Liver (tissue), 9 donors: ENCODE measurements around the gene SLC6A8. TPM values are rescaled to one million over a fixed set of nuclear protein-coding genes. Genes with fewer than 3 reads are reported as not detected.

Experiments used
- DNase-seq: peaks from one replicate; pipeline ENCODE4 v3.0.0-alpha.2; 2017; ENCODE audit warnings: low spot score
- H3K27ac ChIP-seq, 2 donors: one replicate each; pipeline ENCODE4 v1.7.0; 2013; ENCODE audit warnings: inconsistent platforms in 2 of 2, low read length in 2 of 2, control low read depth in 1 of 2, low read depth in 1 of 2, mild to moderate bottlenecking in 1 of 2
- H3K27me3 ChIP-seq, 4 donors: one replicate each; pipeline versions ENCODE4 v1.6.1 to v1.7.0; 2013; ENCODE audit warnings: low read length in 3 of 4, inconsistent platforms in 1 of 4, mild to moderate bottlenecking in 1 of 4, moderate library complexity in 1 of 4; ENCODE audit not compliant: control insufficient read depth in 4 of 4, insufficient read depth in 4 of 4
- H3K36me3 ChIP-seq, 4 donors: one replicate each; pipeline versions ENCODE4 v1.6.1 to v1.7.0; 2013; ENCODE audit warnings: low read length in 3 of 4, mild to moderate bottlenecking in 3 of 4, low read depth in 1 of 4, moderate library complexity in 1 of 4; ENCODE audit not compliant: control insufficient read depth in 4 of 4, insufficient read depth in 3 of 4
- H3K4me1 ChIP-seq, 4 donors: one replicate each; pipeline versions ENCODE4 v1.6.1 to v1.7.0; 2013; ENCODE audit warnings: low read length in 3 of 4, mild to moderate bottlenecking in 3 of 4, moderate library complexity in 1 of 4; ENCODE audit not compliant: control insufficient read depth in 4 of 4, insufficient read depth in 4 of 4
- H3K4me3 ChIP-seq, 3 donors: one replicate each; pipeline versions ENCODE4 v1.6.1 to v1.7.0; 2013; ENCODE audit warnings: low read length in 3 of 3, control low read depth in 1 of 3, low read depth in 1 of 3, mild to moderate bottlenecking in 1 of 3
- H3K9ac ChIP-seq, 2 donors: one replicate each; pipeline ENCODE4 v1.7.0; 2013; ENCODE audit warnings: low read length in 2 of 2, mild to moderate bottlenecking in 2 of 2, moderate library complexity in 2 of 2, control low read depth in 1 of 2, low read depth in 1 of 2
- H3K9me3 ChIP-seq, 4 donors: one replicate each; pipeline versions ENCODE4 v1.6.1 to v1.7.0; 2013; ENCODE audit warnings: low read length in 3 of 4; ENCODE audit not compliant: control insufficient read depth in 4 of 4
- EGR1 ChIP-seq, 2 donors: IDR thresholded peaks; 2 replicates each; pipeline ENCODE4 v1.6.1; 2016 to 2018; ENCODE audit warnings: antibody characterized with exemption in 2 of 2, low read depth in 2 of 2
- FOXA1 ChIP-seq: IDR thresholded peaks from 2 replicates; pipeline ENCODE4 v1.6.1; 2016; ENCODE audit warnings: antibody characterized with exemption
- FOXA2 ChIP-seq: IDR thresholded peaks from 2 replicates; pipeline ENCODE4 v1.6.1; 2016; ENCODE audit warnings: antibody characterized with exemption
- GABPA ChIP-seq, 2 donors: IDR thresholded peaks in 1 of 2; conservative IDR thresholded peaks in 1 of 2; 2 replicates each; pipeline ENCODE4 v1.6.1; 2016; ENCODE audit warnings: antibody characterized with exemption in 2 of 2, mild to moderate bottlenecking in 1 of 2, moderate library complexity in 1 of 2
- HNF4A ChIP-seq, 2 donors: conservative IDR thresholded peaks; 2 replicates each; pipeline ENCODE4 v1.6.1; 2016; ENCODE audit warnings: antibody characterized with exemption in 2 of 2, mild to moderate bottlenecking in 2 of 2
- HNF4G ChIP-seq: IDR thresholded peaks from 2 replicates; pipeline ENCODE4 v1.6.1; 2016; ENCODE audit warnings: antibody characterized with exemption
- JUND ChIP-seq, 2 donors: IDR thresholded peaks; 2 replicates each; pipeline ENCODE4 v1.6.1; 2016; ENCODE audit warnings: antibody characterized with exemption in 2 of 2
- NR2F2 ChIP-seq: IDR thresholded peaks from 2 replicates; pipeline ENCODE4 v1.6.1; 2016; ENCODE audit warnings: antibody characterized with exemption
- RAD21 ChIP-seq, 2 donors: IDR thresholded peaks; 2 replicates each; pipeline ENCODE4 v1.6.1; 2016; ENCODE audit warnings: antibody characterized with exemption in 2 of 2, mild to moderate bottlenecking in 2 of 2
- RXRA ChIP-seq, 2 donors: IDR thresholded peaks; 2 replicates each; pipeline ENCODE4 v1.6.1; 2017 to 2018; ENCODE audit warnings: antibody characterized with exemption in 2 of 2, mild to moderate bottlenecking in 1 of 2
- SP1 ChIP-seq: IDR thresholded peaks from 2 replicates; pipeline ENCODE4 v1.6.1; 2018; ENCODE audit warnings: antibody characterized with exemption, mild to moderate bottlenecking
- TAF1 ChIP-seq: conservative IDR thresholded peaks from 2 replicates; pipeline ENCODE4 v1.6.1; 2016; ENCODE audit warnings: antibody characterized with exemption, mild to moderate bottlenecking
- WGBS: extraction: QIAGEN DNeasy Blood & Tissue Kit; methylation state at CpG from one replicate; pipeline ENCODE4 v1.1.7; 2013; 5-methylcytosine and 5-hydroxymethylcytosine counted together
- polyA plus RNA-seq, 2 donors: library from polyadenylated mRNA; stranded (reverse) in 1 of 2; unstranded in 1 of 2; fragments of 200-250 nt in 1 of 2; fragments of >200 nt in 1 of 2; fragmentation: Nextera tagmentation in 1 of 2; extraction: Ambion mirVana in 1 of 2; gene quantifications; one replicate each; pipeline versions ENCODE4 v1.2.1 to v1.2.3, GENCODE V29; 2013 to 2015
- total RNA-seq, 2 donors: library from RNA; depleted of rRNA; stranded (reverse); fragments of >200 nt; gene quantifications; one replicate each; pipeline ENCODE4 v1.2.3, GENCODE V29; 2014
- TF ChIP-seq, protein P1 (sequence below): IDR thresholded peaks from 2 replicates; pipeline ENCODE4 v1.6.1; 2016; ENCODE audit warnings: antibody characterized with exemption, mild to moderate bottlenecking
- TF ChIP-seq, protein P2 (sequence below): fragments of 150-350 bp; IDR thresholded peaks from 2 replicates; pipeline ENCODE4 v1.5.1; 2017; ENCODE audit warnings: improper control_type of control experiment, low read depth, low read length; ENCODE audit not compliant: missing input control
- donor health status: healthy.
- donor health status: healthy.
- donor health status: healthy.
- donor health status: healthy.
- donor health status: healthy.

Gene SLC6A8
- total and polyA plus RNA-seq, 4 donors: 0.25 to 44.4 (median 1.4) TPM

DNA sequence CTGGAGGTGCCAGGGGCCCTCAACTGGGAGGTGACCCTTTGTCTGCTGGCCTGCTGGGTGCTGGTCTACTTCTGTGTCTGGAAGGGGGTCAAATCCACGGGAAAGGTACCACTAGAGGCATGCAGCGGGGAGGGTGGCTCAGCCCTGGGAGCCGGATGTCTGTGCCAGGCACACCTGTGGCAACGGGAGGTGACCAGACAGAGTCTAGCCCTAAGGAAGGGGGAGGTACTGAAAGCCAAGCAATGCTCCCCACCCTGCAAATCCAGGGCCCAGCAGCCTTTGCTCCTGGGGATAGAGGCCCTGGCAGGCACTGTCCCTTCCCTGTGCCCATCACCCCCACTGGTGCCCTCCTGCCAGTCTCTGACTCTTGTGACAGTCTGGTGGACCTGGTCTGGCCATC, 4.3 kb downstream of the SLC6A8 start:
- H3K27ac ChIP-seq: no peak overlapping the region
- H3K4me1 ChIP-seq: peaks cover 0 to 2% (median 0%) of the 10 kb centered on the region in 4 donors
- H3K9me3 ChIP-seq: no peaks in the 10 kb centered on the region
- no peaks in the 10 kb centered on the region for H3K36me3 ChIP-seq
- no peak overlapping the region for H3K4me3 ChIP-seq
- no peak overlapping the region for H3K9ac ChIP-seq
- TF ChIP-seq, protein P1, sequence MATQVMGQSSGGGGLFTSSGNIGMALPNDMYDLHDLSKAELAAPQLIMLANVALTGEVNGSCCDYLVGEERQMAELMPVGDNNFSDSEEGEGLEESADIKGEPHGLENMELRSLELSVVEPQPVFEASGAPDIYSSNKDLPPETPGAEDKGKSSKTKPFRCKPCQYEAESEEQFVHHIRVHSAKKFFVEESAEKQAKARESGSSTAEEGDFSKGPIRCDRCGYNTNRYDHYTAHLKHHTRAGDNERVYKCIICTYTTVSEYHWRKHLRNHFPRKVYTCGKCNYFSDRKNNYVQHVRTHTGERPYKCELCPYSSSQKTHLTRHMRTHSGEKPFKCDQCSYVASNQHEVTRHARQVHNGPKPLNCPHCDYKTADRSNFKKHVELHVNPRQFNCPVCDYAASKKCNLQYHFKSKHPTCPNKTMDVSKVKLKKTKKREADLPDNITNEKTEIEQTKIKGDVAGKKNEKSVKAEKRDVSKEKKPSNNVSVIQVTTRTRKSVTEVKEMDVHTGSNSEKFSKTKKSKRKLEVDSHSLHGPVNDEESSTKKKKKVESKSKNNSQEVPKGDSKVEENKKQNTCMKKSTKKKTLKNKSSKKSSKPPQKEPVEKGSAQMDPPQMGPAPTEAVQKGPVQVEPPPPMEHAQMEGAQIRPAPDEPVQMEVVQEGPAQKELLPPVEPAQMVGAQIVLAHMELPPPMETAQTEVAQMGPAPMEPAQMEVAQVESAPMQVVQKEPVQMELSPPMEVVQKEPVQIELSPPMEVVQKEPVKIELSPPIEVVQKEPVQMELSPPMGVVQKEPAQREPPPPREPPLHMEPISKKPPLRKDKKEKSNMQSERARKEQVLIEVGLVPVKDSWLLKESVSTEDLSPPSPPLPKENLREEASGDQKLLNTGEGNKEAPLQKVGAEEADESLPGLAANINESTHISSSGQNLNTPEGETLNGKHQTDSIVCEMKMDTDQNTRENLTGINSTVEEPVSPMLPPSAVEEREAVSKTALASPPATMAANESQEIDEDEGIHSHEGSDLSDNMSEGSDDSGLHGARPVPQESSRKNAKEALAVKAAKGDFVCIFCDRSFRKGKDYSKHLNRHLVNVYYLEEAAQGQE: no peak
- no peak for TF ChIP-seq TAF1
- no peak for TF ChIP-seq FOXA1
- no peak for TF ChIP-seq EGR1 (IDR thresholded peaks at IDR 0.05; ENCODE audit: low read depth in 2 of 2)
- no peak for TF ChIP-seq HNF4G
- no peak for TF ChIP-seq JUND (IDR thresholded peaks at IDR 0.05)
- TF ChIP-seq FOXA2: no peak
- no peak for TF ChIP-seq SP1
- TF ChIP-seq GABPA (IDR thresholded peaks at IDR 0.05 in 1 of 2, conservative IDR thresholded peaks at IDR 0.05 in 1 of 2): no peak
- TF ChIP-seq, protein P2, sequence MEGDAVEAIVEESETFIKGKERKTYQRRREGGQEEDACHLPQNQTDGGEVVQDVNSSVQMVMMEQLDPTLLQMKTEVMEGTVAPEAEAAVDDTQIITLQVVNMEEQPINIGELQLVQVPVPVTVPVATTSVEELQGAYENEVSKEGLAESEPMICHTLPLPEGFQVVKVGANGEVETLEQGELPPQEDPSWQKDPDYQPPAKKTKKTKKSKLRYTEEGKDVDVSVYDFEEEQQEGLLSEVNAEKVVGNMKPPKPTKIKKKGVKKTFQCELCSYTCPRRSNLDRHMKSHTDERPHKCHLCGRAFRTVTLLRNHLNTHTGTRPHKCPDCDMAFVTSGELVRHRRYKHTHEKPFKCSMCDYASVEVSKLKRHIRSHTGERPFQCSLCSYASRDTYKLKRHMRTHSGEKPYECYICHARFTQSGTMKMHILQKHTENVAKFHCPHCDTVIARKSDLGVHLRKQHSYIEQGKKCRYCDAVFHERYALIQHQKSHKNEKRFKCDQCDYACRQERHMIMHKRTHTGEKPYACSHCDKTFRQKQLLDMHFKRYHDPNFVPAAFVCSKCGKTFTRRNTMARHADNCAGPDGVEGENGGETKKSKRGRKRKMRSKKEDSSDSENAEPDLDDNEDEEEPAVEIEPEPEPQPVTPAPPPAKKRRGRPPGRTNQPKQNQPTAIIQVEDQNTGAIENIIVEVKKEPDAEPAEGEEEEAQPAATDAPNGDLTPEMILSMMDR: no peak
- no peak for TF ChIP-seq NR2F2
- no peak for TF ChIP-seq RXRA (IDR thresholded peaks at IDR 0.05)
- no peak for TF ChIP-seq RAD21 (IDR thresholded peaks at IDR 0.05)
- H3K27me3 ChIP-seq: no peaks in the 10 kb centered on the region
- WGBS: 80% methylated on average over 4 of the region's 4 CpGs
- no peak for DNase-seq

DNA sequence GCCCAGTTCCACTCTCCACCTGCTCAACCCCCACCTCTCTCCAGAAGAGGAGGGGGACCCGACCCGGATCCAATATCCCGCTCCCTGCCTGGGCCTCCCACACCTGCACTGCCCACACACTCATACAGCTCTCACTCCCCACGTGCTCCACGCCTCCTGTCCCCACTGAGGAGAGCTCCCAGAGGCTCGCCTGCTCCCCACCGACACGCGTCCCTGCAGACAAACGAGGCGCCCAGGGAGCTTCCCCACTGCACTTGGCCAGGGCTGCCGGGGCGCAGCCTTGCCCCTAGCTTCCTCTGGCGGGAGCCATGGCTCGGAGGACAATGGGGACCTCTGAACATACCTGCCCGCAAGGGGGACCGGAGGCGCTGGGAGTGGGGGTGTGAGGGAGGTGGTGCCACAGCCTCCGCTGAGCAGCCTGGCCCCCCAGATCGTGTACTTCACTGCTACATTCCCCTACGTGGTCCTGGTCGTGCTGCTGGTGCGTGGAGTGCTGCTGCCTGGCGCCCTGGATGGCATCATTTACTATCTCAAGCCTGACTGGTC, 5.0 kb downstream of the SLC6A8 start:
- Histone ChIP-seq H3K4me3 (no peak overlapping the region), H3K9me3 (no peaks in the 10 kb centered on the region), H3K4me1 (no peaks in the 10 kb centered on the region), H3K36me3 (no peaks in the 10 kb centered on the region), H3K27ac (no peak overlapping the region), H3K27me3 (no peaks in the 10 kb centered on the region), H3K9ac (no peak overlapping the region)
- 76% methylated on average over 24 of the region's 24 CpGs for WGBS
- TF ChIP-seq HNF4A (conservative IDR thresholded peaks at IDR 0.05): no peak
- DNase-seq: no peak
